SK-N-SH (cell line): ENCODE results near the gene FBXO42.

ENCODE experiments used
- CHD2 ChIP-seq: fragments of 150-350 bp; IDR thresholded peaks from 2 replicates; pipeline ENCODE4 v1.6.1; 2018; ENCODE audit warnings: low read length; ENCODE audit not compliant: partially characterized antibody
- EP300 ChIP-seq, 2 experiments: IDR thresholded peaks; 2 replicates each; pipeline versions ENCODE4 v1.4.0 to v1.6.1; 2012; ENCODE audit warnings: borderline replicate concordance in 1 of 2, low read depth in 1 of 2, low read length in 1 of 2
- FOXM1 ChIP-seq: IDR thresholded peaks from 2 replicates; pipeline ENCODE4 v1.4.0; 2012; ENCODE audit warnings: low read depth, mild to moderate bottlenecking
- TCF12 ChIP-seq: IDR thresholded peaks from 2 replicates; pipeline ENCODE4 v1.4.0; 2012
- TF ChIP-seq, protein P1 (sequence below): IDR thresholded peaks from 2 replicates; pipeline ENCODE4; 2012
- TF ChIP-seq, protein P2 (sequence below): IDR thresholded peaks from 2 replicates; pipeline ENCODE4 v1.6.1; 2012; ENCODE audit warnings: mild to moderate bottlenecking, low read depth, low read length, moderate library complexity
- TF ChIP-seq, protein P3 (sequence below): fragments of 200-600 bp; sonication (generic); IDR thresholded peaks from 2 replicates; pipeline ENCODE4 v1.6.1; 2017; ENCODE audit warnings: antibody characterized with exemption, mild to moderate bottlenecking, moderate library complexity
- TF ChIP-seq, protein P4 (sequence below): fragments of 150-350 bp; IDR thresholded peaks from 2 replicates; pipeline ENCODE4 v1.6.1; 2017; ENCODE audit warnings: antibody characterized with exemption, low read length, low read depth, borderline replicate concordance

DNA sequence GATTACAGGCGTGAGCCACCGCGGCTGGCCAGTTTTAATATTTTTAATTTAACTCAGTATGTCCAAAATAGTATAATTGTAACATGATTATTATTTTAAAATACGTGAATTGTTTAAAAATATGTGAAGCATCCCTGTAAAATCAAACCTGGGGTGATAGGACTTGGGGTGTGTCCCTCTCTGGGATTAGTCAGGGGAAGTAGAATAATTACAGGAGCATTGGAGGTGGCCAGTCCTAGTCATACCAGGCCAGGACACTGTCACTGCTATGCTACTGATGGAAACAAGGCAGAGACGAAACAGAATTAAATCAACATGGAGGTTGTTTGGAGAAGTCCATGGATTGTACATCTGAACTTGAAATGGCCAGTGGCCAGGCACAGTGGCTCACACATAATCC is 31.6 kb upstream of the FBXO42 start:
- TF ChIP-seq, protein P1, sequence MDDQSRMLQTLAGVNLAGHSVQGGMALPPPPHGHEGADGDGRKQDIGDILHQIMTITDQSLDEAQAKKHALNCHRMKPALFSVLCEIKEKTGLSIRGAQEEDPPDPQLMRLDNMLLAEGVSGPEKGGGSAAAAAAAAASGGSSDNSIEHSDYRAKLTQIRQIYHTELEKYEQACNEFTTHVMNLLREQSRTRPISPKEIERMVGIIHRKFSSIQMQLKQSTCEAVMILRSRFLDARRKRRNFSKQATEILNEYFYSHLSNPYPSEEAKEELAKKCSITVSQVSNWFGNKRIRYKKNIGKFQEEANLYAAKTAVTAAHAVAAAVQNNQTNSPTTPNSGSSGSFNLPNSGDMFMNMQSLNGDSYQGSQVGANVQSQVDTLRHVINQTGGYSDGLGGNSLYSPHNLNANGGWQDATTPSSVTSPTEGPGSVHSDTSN = no peak
- TF ChIP-seq, protein P2, sequence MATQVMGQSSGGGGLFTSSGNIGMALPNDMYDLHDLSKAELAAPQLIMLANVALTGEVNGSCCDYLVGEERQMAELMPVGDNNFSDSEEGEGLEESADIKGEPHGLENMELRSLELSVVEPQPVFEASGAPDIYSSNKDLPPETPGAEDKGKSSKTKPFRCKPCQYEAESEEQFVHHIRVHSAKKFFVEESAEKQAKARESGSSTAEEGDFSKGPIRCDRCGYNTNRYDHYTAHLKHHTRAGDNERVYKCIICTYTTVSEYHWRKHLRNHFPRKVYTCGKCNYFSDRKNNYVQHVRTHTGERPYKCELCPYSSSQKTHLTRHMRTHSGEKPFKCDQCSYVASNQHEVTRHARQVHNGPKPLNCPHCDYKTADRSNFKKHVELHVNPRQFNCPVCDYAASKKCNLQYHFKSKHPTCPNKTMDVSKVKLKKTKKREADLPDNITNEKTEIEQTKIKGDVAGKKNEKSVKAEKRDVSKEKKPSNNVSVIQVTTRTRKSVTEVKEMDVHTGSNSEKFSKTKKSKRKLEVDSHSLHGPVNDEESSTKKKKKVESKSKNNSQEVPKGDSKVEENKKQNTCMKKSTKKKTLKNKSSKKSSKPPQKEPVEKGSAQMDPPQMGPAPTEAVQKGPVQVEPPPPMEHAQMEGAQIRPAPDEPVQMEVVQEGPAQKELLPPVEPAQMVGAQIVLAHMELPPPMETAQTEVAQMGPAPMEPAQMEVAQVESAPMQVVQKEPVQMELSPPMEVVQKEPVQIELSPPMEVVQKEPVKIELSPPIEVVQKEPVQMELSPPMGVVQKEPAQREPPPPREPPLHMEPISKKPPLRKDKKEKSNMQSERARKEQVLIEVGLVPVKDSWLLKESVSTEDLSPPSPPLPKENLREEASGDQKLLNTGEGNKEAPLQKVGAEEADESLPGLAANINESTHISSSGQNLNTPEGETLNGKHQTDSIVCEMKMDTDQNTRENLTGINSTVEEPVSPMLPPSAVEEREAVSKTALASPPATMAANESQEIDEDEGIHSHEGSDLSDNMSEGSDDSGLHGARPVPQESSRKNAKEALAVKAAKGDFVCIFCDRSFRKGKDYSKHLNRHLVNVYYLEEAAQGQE = no peak
- TF ChIP-seq, protein P3, sequence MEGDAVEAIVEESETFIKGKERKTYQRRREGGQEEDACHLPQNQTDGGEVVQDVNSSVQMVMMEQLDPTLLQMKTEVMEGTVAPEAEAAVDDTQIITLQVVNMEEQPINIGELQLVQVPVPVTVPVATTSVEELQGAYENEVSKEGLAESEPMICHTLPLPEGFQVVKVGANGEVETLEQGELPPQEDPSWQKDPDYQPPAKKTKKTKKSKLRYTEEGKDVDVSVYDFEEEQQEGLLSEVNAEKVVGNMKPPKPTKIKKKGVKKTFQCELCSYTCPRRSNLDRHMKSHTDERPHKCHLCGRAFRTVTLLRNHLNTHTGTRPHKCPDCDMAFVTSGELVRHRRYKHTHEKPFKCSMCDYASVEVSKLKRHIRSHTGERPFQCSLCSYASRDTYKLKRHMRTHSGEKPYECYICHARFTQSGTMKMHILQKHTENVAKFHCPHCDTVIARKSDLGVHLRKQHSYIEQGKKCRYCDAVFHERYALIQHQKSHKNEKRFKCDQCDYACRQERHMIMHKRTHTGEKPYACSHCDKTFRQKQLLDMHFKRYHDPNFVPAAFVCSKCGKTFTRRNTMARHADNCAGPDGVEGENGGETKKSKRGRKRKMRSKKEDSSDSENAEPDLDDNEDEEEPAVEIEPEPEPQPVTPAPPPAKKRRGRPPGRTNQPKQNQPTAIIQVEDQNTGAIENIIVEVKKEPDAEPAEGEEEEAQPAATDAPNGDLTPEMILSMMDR = no peak
- TF ChIP-seq FOXM1 (no peak), TCF12 (no peak), EP300 (IDR thresholded peaks at IDR 0.05; ENCODE audit: borderline replicate concordance in 1 of 2, low read depth in 1 of 2, low read length in 1 of 2) (no peak), CHD2 (no peak)
- TF ChIP-seq, protein P4, sequence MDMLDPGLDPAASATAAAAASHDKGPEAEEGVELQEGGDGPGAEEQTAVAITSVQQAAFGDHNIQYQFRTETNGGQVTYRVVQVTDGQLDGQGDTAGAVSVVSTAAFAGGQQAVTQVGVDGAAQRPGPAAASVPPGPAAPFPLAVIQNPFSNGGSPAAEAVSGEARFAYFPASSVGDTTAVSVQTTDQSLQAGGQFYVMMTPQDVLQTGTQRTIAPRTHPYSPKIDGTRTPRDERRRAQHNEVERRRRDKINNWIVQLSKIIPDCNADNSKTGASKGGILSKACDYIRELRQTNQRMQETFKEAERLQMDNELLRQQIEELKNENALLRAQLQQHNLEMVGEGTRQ = no peak
